GM23338 (cell line): Measurements from ENCODE around the gene EML3. TPM values are rescaled to one million over a fixed set of nuclear protein-coding genes. Genes with fewer than 3 reads are reported as not detected.
"Not testable (repeated sequence)": the region's sequence is repeated elsewhere in the genome, so short reads cannot be mapped to it uniquely, and the experiment has no call there.

ENCODE experiments used
- ATAC-seq: fragments of 200-7000 bp; cut with Tn5 transposase; 3 replicates; pipeline ENCODE4 v1.9.1; 2020
- DNase-seq: peaks from one replicate; pipeline ENCODE4 v3.0.0-alpha.2; 2015; ENCODE audit warnings: low spot score
- H2AFZ ChIP-seq: fragments of 200-600 bp; sonication (generic); 2 replicates; pipeline ENCODE4 v1.8.0; 2016; ENCODE audit warnings: antibody characterized with exemption, mild to moderate bottlenecking, moderate library complexity
- H3F3A ChIP-seq: fragments of 200-600 bp; sonication (generic); replicated peaks from 2 replicates; pipeline ENCODE4 v1.8.0; 2017; ENCODE audit warnings: antibody characterized with exemption, mixed run types, low read depth
- H3K27ac ChIP-seq: fragments of 200-600 bp; sonication (generic); 2 replicates; pipeline ENCODE4 v1.6.1; 2016; ENCODE audit warnings: low read depth
- H3K27me3 ChIP-seq: fragments of 200-600 bp; sonication (generic); 2 replicates; pipeline ENCODE4 v1.8.0; 2016; ENCODE audit warnings: mild to moderate bottlenecking, mixed run types, moderate library complexity; ENCODE audit not compliant: insufficient read depth
- H3K36me3 ChIP-seq: fragments of 200-600 bp; sonication (generic); 2 replicates; pipeline ENCODE4 v1.8.0; 2016; ENCODE audit warnings: mild to moderate bottlenecking; ENCODE audit not compliant: insufficient read depth
- H3K4me1 ChIP-seq: fragments of 200-600 bp; sonication (generic); 2 replicates; pipeline ENCODE4 v1.8.0; 2016; ENCODE audit warnings: mild to moderate bottlenecking, moderate library complexity; ENCODE audit not compliant: insufficient read depth
- H3K4me2 ChIP-seq: fragments of 200-600 bp; sonication (generic); 2 replicates; pipeline ENCODE4 v1.7.1; 2017; ENCODE audit warnings: mixed run types
- H3K4me3 ChIP-seq: fragments of 200-600 bp; sonication (generic); 2 replicates; pipeline ENCODE4 v1.6.1; 2016; ENCODE audit warnings: mixed run types
- H3K79me2 ChIP-seq: fragments of 200-600 bp; sonication (generic); replicated peaks from 2 replicates; pipeline ENCODE4 v1.8.0; 2017; ENCODE audit warnings: mild to moderate bottlenecking; ENCODE audit not compliant: insufficient read depth
- H3K9me2 ChIP-seq: fragments of 200-600 bp; sonication (generic); 2 replicates; pipeline ENCODE4 v1.8.0; 2017; ENCODE audit not compliant: insufficient read depth
- H4K20me1 ChIP-seq: fragments of 200-600 bp; sonication (generic); replicated peaks from 2 replicates; pipeline ENCODE4 v1.8.0; 2017; ENCODE audit warnings: mild to moderate bottlenecking; ENCODE audit not compliant: insufficient read depth
- H3K27ac Mint-ChIP-seq: 2 replicates; pipeline ENCODE4 v1.8.0; 2020; ENCODE audit warnings: inconsistent platforms, mild to moderate bottlenecking, moderate library complexity, mixed read lengths
- H3K27me3 Mint-ChIP-seq: 3 replicates; pipeline ENCODE4 v1.8.0; 2022; ENCODE audit warnings: low read depth, mild to moderate bottlenecking, moderate library complexity, mixed read lengths, inconsistent platforms; ENCODE audit not compliant: insufficient read depth, poor library complexity
- H3K36me3 Mint-ChIP-seq: 3 replicates; pipeline ENCODE4 v1.8.0; 2021; ENCODE audit warnings: low read depth, mild to moderate bottlenecking, inconsistent platforms, moderate library complexity, mixed read lengths
- H3K4me1 Mint-ChIP-seq: 3 replicates; pipeline ENCODE4 v1.8.0; 2020; ENCODE audit warnings: mild to moderate bottlenecking, inconsistent platforms, mixed read lengths
- H3K4me3 Mint-ChIP-seq: 3 replicates; pipeline ENCODE4 v1.8.0; 2021; ENCODE audit warnings: moderate library complexity, mild to moderate bottlenecking, inconsistent platforms, mixed read lengths
- H3K9me3 Mint-ChIP-seq: 3 replicates; pipeline ENCODE4 v1.8.0; 2020; ENCODE audit warnings: moderate library complexity, mild to moderate bottlenecking, inconsistent platforms, mixed read lengths
- CREB1 ChIP-seq: fragments of 250-450 bp; sonication (Bioruptor Pico); IDR thresholded peaks from 2 replicates; pipeline ENCODE4 v1.5.0; 2020; ENCODE audit warnings: low read depth, mild to moderate bottlenecking, moderate library complexity
- NANOG ChIP-seq: IDR thresholded peaks from 2 replicates; pipeline ENCODE4 v1.6.1; 2016; ENCODE audit warnings: antibody characterized with exemption, borderline replicate concordance
- POLR2AphosphoS5 ChIP-seq: IDR thresholded peaks from 2 replicates; pipeline ENCODE4 v1.6.1; 2016; ENCODE audit warnings: antibody characterized with exemption, low read depth
- polyA plus RNA-seq: library from polyadenylated mRNA; unstranded; fragments of >200 nt; fragmentation: Nextera tagmentation; extraction: Ambion mirVana; gene quantifications from 2 replicates; pipeline ENCODE4 v1.2.1, GENCODE V29; 2016
- total RNA-seq: library from RNA; depleted of rRNA; stranded (reverse); fragments of >200 nt; shearing (Covaris generic); gene quantifications from 2 replicates; pipeline ENCODE4 v1.2.3, GENCODE V29; 2014
- TF ChIP-seq, protein P1 (sequence below), 2 experiments: fragments of 200-600 bp in 1 of 2; sonication (generic) in 1 of 2; conservative IDR thresholded peaks; 2 replicates each; pipeline versions ENCODE4 v1.5.1 to v1.6.1; 2016 to 2017; ENCODE audit warnings: antibody characterized with exemption in 2 of 2, low read depth in 2 of 2, mild to moderate bottlenecking in 2 of 2, moderate library complexity in 1 of 2
- TF ChIP-seq, protein P2 (sequence below): IDR thresholded peaks from one replicate; pipeline ENCODE4 v1.6.1; 2018; ENCODE audit warnings: antibody characterized with exemption; ENCODE audit not compliant: unreplicated experiment

The EML3 gene
- total and polyA plus RNA-seq, 2 experiments from 2014 or later: 15.4 to 17.1 TPM

DNA sequence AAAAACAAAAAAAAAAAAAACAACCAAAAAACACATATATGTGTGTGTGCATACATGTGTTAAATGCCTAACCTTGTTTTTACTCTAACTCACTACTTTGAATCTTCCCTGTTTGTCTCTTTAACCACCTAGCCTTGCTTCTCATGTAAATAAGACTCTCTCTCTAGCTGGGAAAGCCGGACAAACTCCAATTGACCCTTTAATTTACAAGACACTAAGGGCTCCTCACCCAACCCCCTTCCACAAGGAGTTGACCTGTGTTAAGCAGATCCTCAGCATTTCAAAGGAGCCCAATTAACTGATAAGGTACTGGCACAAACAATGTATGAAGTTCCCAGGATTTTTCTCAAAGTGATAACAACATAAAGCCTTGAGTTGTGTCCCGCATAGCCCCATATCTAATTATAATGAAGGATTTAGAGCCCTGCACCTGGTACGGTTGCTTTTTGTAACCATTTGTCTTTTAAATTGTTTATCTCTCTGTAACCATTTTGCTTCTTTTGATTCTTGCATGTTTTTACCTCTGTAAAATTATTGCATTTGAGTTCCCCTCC lies 50.8 kb downstream of the EML3 start:
- Histone ChIP-seq H3K4me3 (peak overlapping the region; percentile 6; the same call in 1 of the 2 replicates), H3K4me2 (peak overlapping the region; percentile 62), H4K20me1 (peaks cover 72% of the 10 kb centered on the region), H3K36me3 (peaks cover 60% of the 10 kb centered on the region), H3K4me1 (peaks cover 51% of the 10 kb centered on the region), H3K27ac (peak overlapping the region; percentile 95), H3K79me2 (peaks cover 54% of the 10 kb centered on the region), H3F3A (peaks cover 64% of the 10 kb centered on the region)
- H3K9me2 ChIP-seq, H3K27me3 ChIP-seq, H3K9me3 Mint-ChIP-seq, H2AFZ ChIP-seq: not testable (repeated sequence)
- H3K4me3 Mint-ChIP-seq: peak overlapping the region; percentile 52
- H3K27ac Mint-ChIP-seq: peak overlapping the region; percentile 43
- ATAC-seq (peak; percentile 32), DNase-seq (peak; percentile 91)
- H3K27me3 Mint-ChIP-seq: peaks cover 25% of the 10 kb centered on the region
- peaks cover 95% of the 10 kb centered on the region for H3K36me3 Mint-ChIP-seq
- TF ChIP-seq NANOG (peak; percentile 78), POLR2AphosphoS5 (peak; percentile 14; the same call in 1 of the 2 replicates)
- H3K4me1 Mint-ChIP-seq: peaks cover 47% of the 10 kb centered on the region

DNA sequence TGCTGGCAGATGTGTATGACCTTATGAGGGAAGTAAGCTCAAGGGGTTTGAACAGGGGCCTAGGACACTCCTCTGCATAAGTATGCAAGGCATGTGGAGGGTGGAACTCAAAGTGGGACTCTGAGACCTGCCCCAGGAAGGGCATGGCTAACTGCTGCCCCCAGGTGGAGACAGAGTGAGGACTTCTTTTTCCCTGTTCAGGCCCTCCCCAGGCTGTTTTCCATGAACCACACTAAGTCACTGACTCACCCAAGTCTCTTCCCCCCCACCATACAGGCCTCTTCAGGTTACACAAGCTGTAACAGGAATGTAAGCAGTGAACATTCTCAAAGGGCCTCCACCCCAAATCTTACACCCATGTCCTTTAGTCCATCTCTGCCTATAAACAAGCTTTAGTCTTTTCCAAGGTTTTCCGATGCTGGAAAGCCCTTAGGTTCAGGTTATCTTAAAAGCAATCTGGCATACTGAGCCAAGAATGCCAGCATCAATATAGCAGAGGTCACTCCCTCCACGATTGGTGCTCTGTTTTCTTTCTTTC lies 51.9 kb downstream of the EML3 start:
- peaks cover 64% of the 10 kb centered on the region for H3F3A ChIP-seq
- no peaks in the 10 kb centered on the region; the same call in 2 of the 3 replicates for H3K9me3 Mint-ChIP-seq
- peaks cover 57% of the 10 kb centered on the region for H3K4me1 Mint-ChIP-seq
- peak overlapping the region; percentile 96 for H3K27ac Mint-ChIP-seq
- H3K36me3 ChIP-seq: peaks cover 48% of the 10 kb centered on the region
- H3K9me2 ChIP-seq: no peaks in the 10 kb centered on the region
- H3K4me1 ChIP-seq: peaks cover 62% of the 10 kb centered on the region
- peaks cover 32% of the 10 kb centered on the region for H3K27me3 Mint-ChIP-seq
- no peak overlapping the region for H2AFZ ChIP-seq
- peak overlapping the region; percentile 37 for H3K4me3 ChIP-seq
- ATAC-seq: peak; percentile 72
- peaks cover 43% of the 10 kb centered on the region for H3K79me2 ChIP-seq
- H3K4me2 ChIP-seq: peak overlapping the region; percentile 62
- peaks cover 94% of the 10 kb centered on the region for H3K36me3 Mint-ChIP-seq
- no peaks in the 10 kb centered on the region for H3K27me3 ChIP-seq
- H3K4me3 Mint-ChIP-seq: peak overlapping the region; percentile 50
- TF ChIP-seq CREB1 (CRISPR knock-in tag) (no peak), POLR2AphosphoS5 (peak; percentile 29; the same call in 1 of the 2 replicates)
- TF ChIP-seq, protein P1, sequence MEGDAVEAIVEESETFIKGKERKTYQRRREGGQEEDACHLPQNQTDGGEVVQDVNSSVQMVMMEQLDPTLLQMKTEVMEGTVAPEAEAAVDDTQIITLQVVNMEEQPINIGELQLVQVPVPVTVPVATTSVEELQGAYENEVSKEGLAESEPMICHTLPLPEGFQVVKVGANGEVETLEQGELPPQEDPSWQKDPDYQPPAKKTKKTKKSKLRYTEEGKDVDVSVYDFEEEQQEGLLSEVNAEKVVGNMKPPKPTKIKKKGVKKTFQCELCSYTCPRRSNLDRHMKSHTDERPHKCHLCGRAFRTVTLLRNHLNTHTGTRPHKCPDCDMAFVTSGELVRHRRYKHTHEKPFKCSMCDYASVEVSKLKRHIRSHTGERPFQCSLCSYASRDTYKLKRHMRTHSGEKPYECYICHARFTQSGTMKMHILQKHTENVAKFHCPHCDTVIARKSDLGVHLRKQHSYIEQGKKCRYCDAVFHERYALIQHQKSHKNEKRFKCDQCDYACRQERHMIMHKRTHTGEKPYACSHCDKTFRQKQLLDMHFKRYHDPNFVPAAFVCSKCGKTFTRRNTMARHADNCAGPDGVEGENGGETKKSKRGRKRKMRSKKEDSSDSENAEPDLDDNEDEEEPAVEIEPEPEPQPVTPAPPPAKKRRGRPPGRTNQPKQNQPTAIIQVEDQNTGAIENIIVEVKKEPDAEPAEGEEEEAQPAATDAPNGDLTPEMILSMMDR (conservative IDR thresholded peaks at IDR 0.05; ENCODE audit: low read depth in 2 of 2): peak; percentile 82 to 92
- TF ChIP-seq, protein P2, sequence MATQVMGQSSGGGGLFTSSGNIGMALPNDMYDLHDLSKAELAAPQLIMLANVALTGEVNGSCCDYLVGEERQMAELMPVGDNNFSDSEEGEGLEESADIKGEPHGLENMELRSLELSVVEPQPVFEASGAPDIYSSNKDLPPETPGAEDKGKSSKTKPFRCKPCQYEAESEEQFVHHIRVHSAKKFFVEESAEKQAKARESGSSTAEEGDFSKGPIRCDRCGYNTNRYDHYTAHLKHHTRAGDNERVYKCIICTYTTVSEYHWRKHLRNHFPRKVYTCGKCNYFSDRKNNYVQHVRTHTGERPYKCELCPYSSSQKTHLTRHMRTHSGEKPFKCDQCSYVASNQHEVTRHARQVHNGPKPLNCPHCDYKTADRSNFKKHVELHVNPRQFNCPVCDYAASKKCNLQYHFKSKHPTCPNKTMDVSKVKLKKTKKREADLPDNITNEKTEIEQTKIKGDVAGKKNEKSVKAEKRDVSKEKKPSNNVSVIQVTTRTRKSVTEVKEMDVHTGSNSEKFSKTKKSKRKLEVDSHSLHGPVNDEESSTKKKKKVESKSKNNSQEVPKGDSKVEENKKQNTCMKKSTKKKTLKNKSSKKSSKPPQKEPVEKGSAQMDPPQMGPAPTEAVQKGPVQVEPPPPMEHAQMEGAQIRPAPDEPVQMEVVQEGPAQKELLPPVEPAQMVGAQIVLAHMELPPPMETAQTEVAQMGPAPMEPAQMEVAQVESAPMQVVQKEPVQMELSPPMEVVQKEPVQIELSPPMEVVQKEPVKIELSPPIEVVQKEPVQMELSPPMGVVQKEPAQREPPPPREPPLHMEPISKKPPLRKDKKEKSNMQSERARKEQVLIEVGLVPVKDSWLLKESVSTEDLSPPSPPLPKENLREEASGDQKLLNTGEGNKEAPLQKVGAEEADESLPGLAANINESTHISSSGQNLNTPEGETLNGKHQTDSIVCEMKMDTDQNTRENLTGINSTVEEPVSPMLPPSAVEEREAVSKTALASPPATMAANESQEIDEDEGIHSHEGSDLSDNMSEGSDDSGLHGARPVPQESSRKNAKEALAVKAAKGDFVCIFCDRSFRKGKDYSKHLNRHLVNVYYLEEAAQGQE: no peak
- H4K20me1 ChIP-seq: peaks cover 60% of the 10 kb centered on the region
- peak; percentile 98 for DNase-seq
- H3K27ac ChIP-seq: peak overlapping the region; percentile 95

DNA sequence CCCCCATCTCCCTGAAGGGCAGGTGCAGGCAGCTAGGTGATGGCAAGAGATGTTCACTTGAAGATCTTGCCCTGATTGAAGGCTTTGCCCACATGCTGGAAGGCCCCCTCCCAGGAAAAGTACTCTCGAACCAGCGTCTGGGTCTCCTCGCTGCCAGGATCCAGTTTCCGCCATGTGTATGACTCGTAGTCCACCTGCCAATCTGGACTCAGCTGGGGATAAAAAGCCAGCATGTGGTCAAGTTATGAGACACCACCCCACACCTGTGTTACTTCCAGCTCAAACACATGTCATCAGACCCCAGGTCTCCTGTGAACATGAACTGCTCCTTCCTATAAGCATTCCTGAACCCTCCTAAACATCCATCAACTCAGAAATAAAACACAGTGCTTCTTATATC lies 52.9 kb downstream of the EML3 start:
- not testable (repeated sequence) for H3K27me3 ChIP-seq, H3K9me3 Mint-ChIP-seq, ATAC-seq, H3K4me3 ChIP-seq, DNase-seq, H2AFZ ChIP-seq, H3K9me2 ChIP-seq
- Mint-ChIP-seq H3K36me3 (peaks cover 87% of the 10 kb centered on the region), H3K27ac (peak overlapping the region; percentile 96), H3K27me3 (peaks cover 32% of the 10 kb centered on the region), H3K4me3 (peak overlapping the region; percentile 48; the same call in 2 of the 3 replicates), H3K4me1 (peaks cover 60% of the 10 kb centered on the region)
- Histone ChIP-seq H3K79me2 (peaks cover 33% of the 10 kb centered on the region), H3K36me3 (peaks cover 39% of the 10 kb centered on the region), H3K4me2 (peak overlapping the region; percentile 42), H4K20me1 (peaks cover 50% of the 10 kb centered on the region), H3K4me1 (peaks cover 63% of the 10 kb centered on the region), H3F3A (peaks cover 62% of the 10 kb centered on the region), H3K27ac (peak overlapping the region; percentile 92)
